ENCODE data around the gene C1QB. TPM values are rescaled to one million over a fixed set of nuclear protein-coding genes. Genes with fewer than 3 reads are reported as not detected.

Gene C1QB
- total and polyA plus RNA-seq, 11 donors, result 16.6 to 667 (median 77.4) TPM

- 76 to 91% (median 86%) methylated on average over 5 to 10 of the region's 10 CpGs for WGBS, 4 donors
- no peak for TF ChIP-seq POLR2A (IDR thresholded peaks at IDR 0.05)
- no peaks in the 10 kb centered on the region for H3K9me3 ChIP-seq
- H3K27ac ChIP-seq, result no peak overlapping the region
- peaks cover 0 to 35% (median 3%) of the 10 kb centered on the region in 9 donors for H3K27me3 ChIP-seq
- peaks cover 0 to 11% (median 0%) of the 10 kb centered on the region in 12 donors for H3K4me1 ChIP-seq
- no peak overlapping the region for H3K4me3 ChIP-seq
- no peaks in the 10 kb centered on the region for H3K36me3 ChIP-seq
- DNase-seq (no peak), ATAC-seq (no peak)
- intact Hi-C loops (cut with DNase I), result loop anchor here in 2 of 10 donors (10.0 kb wide), 2 partner anchors 99 to 499 kb away; no protein-coding TSS in a partner anchor
Measured at GRCh38 chr1:22633697-22634463, 19.2 kb upstream of the C1QB start.

- H3K4me3 ChIP-seq, result no peak overlapping the region
- H3K27me3 ChIP-seq, result peaks cover 0 to 30% (median 3%) of the 10 kb centered on the region in 9 donors
- DNase-seq (no peak), ATAC-seq (peak in 1 of 4 donors; percentile 33)
- 52 to 67% (median 55%) methylated on average over 7 of the region's 7 CpGs for WGBS, 4 donors
- intact Hi-C loops (cut with DNase I), result loop anchor here in 2 of 10 donors (10.0 kb wide), 2 partner anchors 101 to 501 kb away; no protein-coding TSS in a partner anchor
- H3K27ac ChIP-seq, result peak overlapping the region in 1 of 12 donors; percentile 71
- peaks cover 0 to 11% (median 0%) of the 10 kb centered on the region in 12 donors for H3K4me1 ChIP-seq
- no peaks in the 10 kb centered on the region for H3K36me3 ChIP-seq
- TF ChIP-seq POLR2A (IDR thresholded peaks at IDR 0.05) (no peak), CTCF (IDR thresholded peaks at IDR 0.05) (no peak)
- no peaks in the 10 kb centered on the region for H3K9me3 ChIP-seq
Measured at GRCh38 chr1:22635436-22635835, 17.6 kb upstream of the C1QB start.

- TF ChIP-seq POLR2A (IDR thresholded peaks at IDR 0.05), result no peak
- no peak for TF ChIP-seq CTCF (IDR thresholded peaks at IDR 0.05)
- ATAC-seq (peak; percentile 69 to 87 (median 80)), DNase-seq (peak; percentile 54 to 86 (median 60))
- Histone ChIP-seq H3K27me3 (peaks cover 0 to 30% (median 3%) of the 10 kb centered on the region in 9 donors), H3K9me3 (no peaks in the 10 kb centered on the region), H3K4me3 (peak within 1 kb of the TSS in 9 of 12 donors; percentile 22 to 61 (median 38)), H3K4me1 (peaks cover 0 to 11% (median 0%) of the 10 kb centered on the region in 12 donors), H3K36me3 (no peaks in the 10 kb centered on the region), H3K27ac (peak within 1 kb of the TSS in 2 of 12 donors; percentile 9 to 80)
- intact Hi-C loops (cut with DNase I), result loop anchor here in 2 of 10 donors (10.0 kb wide), 2 partner anchors 102 to 502 kb away; no protein-coding TSS in a partner anchor
- WGBS, 4 donors, result 42 to 56% (median 50%) methylated on average over 4 to 5 of the region's 5 CpGs
Measured at GRCh38 chr1:22636353-22636752, 16.7 kb upstream of the C1QB start, which contains the start of gene C1QA. C1QA (plus strand) TSS chr1:22636628; CDS start chr1:22637617, 989 bp downstream.

- no peak for ATAC-seq
- Histone ChIP-seq H3K4me3 (peak overlapping the region in 9 of 12 donors; percentile 22 to 61 (median 38)), H3K27ac (peak overlapping the region in 2 of 12 donors; percentile 9 to 80), H3K27me3 (peaks cover 0 to 30% (median 3%) of the 10 kb centered on the region in 9 donors), H3K9me3 (no peaks in the 10 kb centered on the region), H3K36me3 (no peaks in the 10 kb centered on the region), H3K4me1 (peaks cover 0 to 15% (median 0%) of the 10 kb centered on the region in 12 donors)
- 80 to 86% (median 82%) methylated on average over 6 of the region's 6 CpGs for WGBS, 4 donors
- TF ChIP-seq POLR2A (IDR thresholded peaks at IDR 0.05) (no peak), CTCF (IDR thresholded peaks at IDR 0.05) (no peak)
- no peak for DNase-seq
- intact Hi-C loops (cut with DNase I), result loop anchor here in 2 of 10 donors (10.0 kb wide), 2 partner anchors 102 to 502 kb away; no protein-coding TSS in a partner anchor
Measured at GRCh38 chr1:22636927-22637326, 16.1 kb upstream of the C1QB start.

Data from heart left ventricle (tissue), 16 donors.